GM18951 (cell line): Measurements from ENCODE around the gene ARMCX2.
"Not testable (repeated sequence)": the region's sequence is repeated elsewhere in the genome, so short reads cannot be mapped to it uniquely, and the experiment has no call there.

Source experiments
- POLR2A ChIP-seq: IDR thresholded peaks from 4 replicates; pipeline ENCODE4 v1.6.1; 2011; ENCODE audit warnings: mild to moderate bottlenecking; ENCODE audit not compliant: insufficient read length, insufficient read depth; ENCODE audit errors: extremely low read depth
- in situ Hi-C: fragments of 300-500 bp; cut with MboI; formaldehyde crosslinking; loops from one replicate; pipeline ENCODE4 v1.12.0; 2022; ENCODE audit warnings: low sequenced_read_pairs, mixed read lengths, inconsistent platforms; ENCODE audit not compliant: unreplicated experiment

Gene ARMCX2

GRCh38 chrX:101655534-101655933 lies 4.1 kb downstream of the ARMCX2 start:
- TF ChIP-seq POLR2A: no peak

GRCh38 chrX:101647716-101648115 lies 11.9 kb downstream of the ARMCX2 start:
- in situ Hi-C loops: not testable (repeated sequence)

More at GRCh38 chrX:101655534-101655933, 4.1 kb downstream of the ARMCX2 start:
- in situ Hi-C loops: no loop called here

GRCh38 chrX:101642093-101642492 lies 17.6 kb downstream of the ARMCX2 start:
- no peak for TF ChIP-seq POLR2A
- in situ Hi-C loops: no loop called here

- in situ Hi-C loops: no loop called here
- TF ChIP-seq POLR2A: no peak
These were observed 20.1 kb downstream of the ARMCX2 start for GRCh38 chrX:101639583-101639982.

- in situ Hi-C loops: no loop called here
- TF ChIP-seq POLR2A: no peak
These were observed 40.3 kb downstream of the ARMCX2 start for GRCh38 chrX:101619364-101619763.

GRCh38 chrX:101617211-101618191 lies 42.1 kb downstream of the ARMCX2 start, which contains the start of gene ARMCX6:
ARMCX6 (minus strand) TSS chrX:101618000; CDS start chrX:101616620, 1,380 bp downstream.
- in situ Hi-C loops: no loop called here
- peak; percentile 56 for TF ChIP-seq POLR2A

GRCh38 chrX:101605728-101606127 lies 53.9 kb downstream of the ARMCX2 start:
- in situ Hi-C loops: no loop called here
- no peak for TF ChIP-seq POLR2A
